ENCODE data around the gene MLLT3. TPM values are rescaled to one million over a fixed set of nuclear protein-coding genes. Genes with fewer than 3 reads are reported as not detected.
A peak's percentile ranks its signal among the peaks of the same experiment; 100 is the strongest.
"Not testable (repeated sequence)": the region's sequence is repeated elsewhere in the genome, so short reads cannot be mapped to it uniquely, and the experiment has no call there.

MLLT3 gene
- total RNA-seq, 2 experiments from 2014 or later, result 112 TPM

GRCh38 chr9:20603524-20604268 is 18.6 kb downstream of the MLLT3 start:
- H3K9me3 Mint-ChIP-seq, result no peaks in the 10 kb centered on the region
- POLR2A ChIA-PET, result interaction anchor here (2.3 kb wide), 1 partner anchor 18 kb away, joined by 18 read pairs; the partner anchor contains the start of gene MLLT3
- H3K4me1 Mint-ChIP-seq, result peaks cover 54% of the 10 kb centered on the region
- ATAC-seq (ENCODE audit: low read depth), result no peak
- DNase-seq, result no peak
- H3K4me3 Mint-ChIP-seq, result no peak overlapping the region
- H3K27me3 Mint-ChIP-seq, result no peaks in the 10 kb centered on the region
- peaks cover 38% of the 10 kb centered on the region for H3K36me3 Mint-ChIP-seq
- no peak overlapping the region for H3K27ac Mint-ChIP-seq

DNA sequence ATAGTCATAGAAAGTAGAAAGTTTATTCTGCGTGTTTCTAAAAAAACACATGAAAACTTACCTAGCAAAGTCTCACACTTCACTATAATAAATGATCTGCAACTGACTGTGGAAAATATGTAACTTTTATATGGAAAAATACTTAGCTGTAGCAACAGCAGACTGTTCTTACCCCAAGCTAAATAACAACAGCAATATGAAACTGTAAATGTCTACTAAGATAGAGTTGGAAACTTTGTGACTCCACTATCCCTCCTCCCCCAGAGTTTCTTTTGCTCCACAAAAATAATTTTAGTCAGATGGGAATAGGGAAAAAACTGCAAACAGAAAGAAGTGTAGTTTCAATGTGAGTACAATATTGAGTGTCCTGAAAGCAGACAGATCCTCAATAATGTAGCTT is 21.0 kb downstream of the MLLT3 start:
- Mint-ChIP-seq H3K4me1 (peaks cover 49% of the 10 kb centered on the region), H3K27ac (no peak overlapping the region), H3K36me3 (peaks cover 40% of the 10 kb centered on the region), H3K9me3 (no peaks in the 10 kb centered on the region), H3K27me3 (no peaks in the 10 kb centered on the region), H3K4me3 (no peak overlapping the region)
- no peak for ATAC-seq (ENCODE audit: low read depth)
- no peak for DNase-seq
- POLR2A ChIA-PET, result no interaction called here

DNA sequence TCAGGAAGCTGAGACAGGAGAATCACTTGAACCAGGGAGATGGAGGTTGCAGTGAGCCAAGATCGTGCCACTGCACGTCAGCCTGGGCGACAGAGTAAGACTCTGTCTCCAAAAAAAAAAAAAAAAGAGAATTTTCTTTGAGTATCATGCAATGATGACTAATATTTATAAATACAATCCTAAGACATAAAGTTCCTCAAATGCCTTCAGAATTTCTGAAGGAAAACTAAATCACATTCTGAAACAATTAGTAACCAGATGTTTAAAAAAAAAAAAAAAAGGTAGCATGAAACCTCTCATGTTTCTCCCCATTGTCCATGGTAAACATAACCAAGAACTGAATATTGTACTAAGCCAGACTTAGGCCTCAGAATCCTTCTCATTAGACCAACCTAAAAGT is 23.1 kb downstream of the MLLT3 start:
- Mint-ChIP-seq H3K36me3 (peaks cover 50% of the 10 kb centered on the region), H3K4me1 (peaks cover 53% of the 10 kb centered on the region), H3K9me3 (no peaks in the 10 kb centered on the region), H3K27me3 (no peaks in the 10 kb centered on the region), H3K4me3 (no peak overlapping the region), H3K27ac (no peak overlapping the region)
- no peak for DNase-seq
- POLR2A ChIA-PET, result interaction anchor here (0.9 kb wide), 1 partner anchor 23 kb away, joined by 3 read pairs; the partner anchor contains the start of gene MLLT3
- no peak for ATAC-seq (ENCODE audit: low read depth)

DNA sequence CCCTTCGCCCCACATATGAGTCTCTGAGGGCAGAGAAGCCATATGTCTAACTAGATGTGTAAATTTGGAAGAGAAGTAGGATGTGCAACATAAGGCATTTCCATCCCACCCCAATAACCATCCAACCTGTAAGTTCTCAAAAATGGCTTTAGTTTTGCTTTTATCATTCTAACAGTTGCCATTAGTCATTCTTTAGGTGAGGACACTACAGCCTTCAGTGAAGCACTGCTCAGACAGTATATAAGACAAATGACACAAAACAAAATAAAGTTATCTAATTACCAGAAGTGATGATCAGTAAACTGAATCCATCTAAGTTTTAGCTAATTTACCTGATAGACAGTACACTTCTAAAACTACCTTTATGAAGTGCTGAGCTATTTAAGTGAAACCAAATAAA is 23.9 kb downstream of the MLLT3 start:
- Mint-ChIP-seq H3K4me1 (peaks cover 48% of the 10 kb centered on the region), H3K27ac (no peak overlapping the region), H3K36me3 (peaks cover 51% of the 10 kb centered on the region), H3K4me3 (peak overlapping the region; percentile 28), H3K9me3 (no peaks in the 10 kb centered on the region), H3K27me3 (no peaks in the 10 kb centered on the region)
- ATAC-seq (ENCODE audit: low read depth) (no peak), DNase-seq (no peak)
- POLR2A ChIA-PET, result no interaction called here

- POLR2A ChIA-PET, result interaction anchor here (0.7 kb wide), 1 partner anchor 86 kb away, joined by 3 read pairs; no protein-coding TSS in a partner anchor
- H3K4me3 Mint-ChIP-seq, result no peak overlapping the region
- no peaks in the 10 kb centered on the region for H3K9me3 Mint-ChIP-seq
- DNase-seq, result no peak
- ATAC-seq (ENCODE audit: low read depth), result no peak
- H3K27ac Mint-ChIP-seq, result no peak overlapping the region
- H3K36me3 Mint-ChIP-seq, result peaks cover 53% of the 10 kb centered on the region
- H3K27me3 Mint-ChIP-seq, result no peaks in the 10 kb centered on the region
- H3K4me1 Mint-ChIP-seq, result peaks cover 43% of the 10 kb centered on the region
Observed at GRCh38 chr9:20597862-20598261, 24.4 kb downstream of the MLLT3 start.

- Mint-ChIP-seq H3K27ac (no peak overlapping the region), H3K4me3 (no peak overlapping the region), H3K27me3 (no peaks in the 10 kb centered on the region), H3K4me1 (peaks cover 38% of the 10 kb centered on the region), H3K36me3 (peaks cover 58% of the 10 kb centered on the region), H3K9me3 (peaks cover 2% of the 10 kb centered on the region)
- DNase-seq, result no peak
- POLR2A ChIA-PET, result no interaction called here
- no peak for ATAC-seq (ENCODE audit: low read depth)
Observed at GRCh38 chr9:20594608-20595007, 27.7 kb downstream of the MLLT3 start.

- Mint-ChIP-seq H3K36me3 (peaks cover 54% of the 10 kb centered on the region), H3K9me3 (peaks cover 2% of the 10 kb centered on the region), H3K27me3 (no peaks in the 10 kb centered on the region), H3K4me3 (no peak overlapping the region), H3K4me1 (peaks cover 33% of the 10 kb centered on the region), H3K27ac (no peak overlapping the region)
- POLR2A ChIA-PET, result no interaction called here
- ATAC-seq (ENCODE audit: low read depth) (no peak), DNase-seq (no peak)
Observed at GRCh38 chr9:20593537-20593936, 28.8 kb downstream of the MLLT3 start.

DNA sequence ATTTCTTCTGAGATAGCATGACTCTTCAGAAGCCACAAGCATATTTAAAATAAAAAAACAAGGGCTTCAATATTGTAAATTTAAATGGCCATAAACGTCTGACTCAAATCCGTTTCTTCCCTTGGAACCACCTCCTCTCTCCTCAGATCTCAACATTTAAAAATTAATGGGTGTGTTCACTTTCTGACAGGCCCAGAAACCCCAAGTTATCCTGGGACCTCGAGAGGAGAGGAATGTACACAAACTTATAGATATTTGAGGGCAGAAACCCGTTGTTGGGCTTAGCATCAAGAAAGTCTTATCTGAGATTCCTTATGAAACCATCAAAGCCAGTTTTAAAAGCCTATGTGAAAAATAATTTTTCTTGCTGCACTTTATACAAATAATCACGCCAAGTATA is 29.2 kb downstream of the MLLT3 start:
- POLR2A ChIA-PET, result no interaction called here
- H3K4me1 Mint-ChIP-seq, result peaks cover 30% of the 10 kb centered on the region
- ATAC-seq (ENCODE audit: low read depth), result no peak
- no peak overlapping the region for H3K4me3 Mint-ChIP-seq
- no peaks in the 10 kb centered on the region for H3K27me3 Mint-ChIP-seq
- peaks cover 52% of the 10 kb centered on the region for H3K36me3 Mint-ChIP-seq
- no peak overlapping the region for H3K27ac Mint-ChIP-seq
- H3K9me3 Mint-ChIP-seq, result peaks cover 2% of the 10 kb centered on the region
- no peak for DNase-seq

- Mint-ChIP-seq H3K4me3 (no peak overlapping the region), H3K27me3 (no peaks in the 10 kb centered on the region), H3K36me3 (peaks cover 49% of the 10 kb centered on the region), H3K9me3 (peaks cover 2% of the 10 kb centered on the region), H3K4me1 (peaks cover 26% of the 10 kb centered on the region), H3K27ac (no peak overlapping the region)
- POLR2A ChIA-PET, result no interaction called here
- DNase-seq (no peak), ATAC-seq (ENCODE audit: low read depth) (no peak)
Observed at GRCh38 chr9:20592673-20593072, 29.6 kb downstream of the MLLT3 start.

GRCh38 chr9:20591223-20591622 is 31.1 kb downstream of the MLLT3 start:
- POLR2A ChIA-PET, result no interaction called here
- peaks cover 21% of the 10 kb centered on the region for H3K4me1 Mint-ChIP-seq
- no peak overlapping the region for H3K4me3 Mint-ChIP-seq
- H3K36me3 Mint-ChIP-seq, result peaks cover 53% of the 10 kb centered on the region
- ATAC-seq (ENCODE audit: low read depth), result no peak
- peaks cover 5% of the 10 kb centered on the region for H3K9me3 Mint-ChIP-seq
- H3K27ac Mint-ChIP-seq, result no peak overlapping the region
- H3K27me3 Mint-ChIP-seq, result no peaks in the 10 kb centered on the region
- no peak for DNase-seq

- POLR2A ChIA-PET, result no interaction called here
- no peak overlapping the region for H3K4me3 Mint-ChIP-seq
- DNase-seq (no peak), ATAC-seq (ENCODE audit: low read depth) (no peak)
- H3K4me1 Mint-ChIP-seq, result peaks cover 48% of the 10 kb centered on the region
- H3K36me3 Mint-ChIP-seq, result peaks cover 67% of the 10 kb centered on the region
- H3K27me3 Mint-ChIP-seq, result no peaks in the 10 kb centered on the region
- peaks cover 8% of the 10 kb centered on the region for H3K9me3 Mint-ChIP-seq
- no peak overlapping the region for H3K27ac Mint-ChIP-seq
Observed at GRCh38 chr9:20584968-20585643, 37.2 kb downstream of the MLLT3 start.

- H3K27me3 Mint-ChIP-seq; POLR2A ChIA-PET; ATAC-seq (ENCODE audit: low read depth); DNase-seq; H3K9me3 Mint-ChIP-seq: not testable (repeated sequence)
- Mint-ChIP-seq H3K36me3 (peaks cover 70% of the 10 kb centered on the region), H3K4me3 (peak overlapping the region; percentile 39), H3K4me1 (peaks cover 54% of the 10 kb centered on the region), H3K27ac (peak overlapping the region; percentile 68)
Observed at GRCh38 chr9:20583088-20583487, 39.2 kb downstream of the MLLT3 start.

DNA sequence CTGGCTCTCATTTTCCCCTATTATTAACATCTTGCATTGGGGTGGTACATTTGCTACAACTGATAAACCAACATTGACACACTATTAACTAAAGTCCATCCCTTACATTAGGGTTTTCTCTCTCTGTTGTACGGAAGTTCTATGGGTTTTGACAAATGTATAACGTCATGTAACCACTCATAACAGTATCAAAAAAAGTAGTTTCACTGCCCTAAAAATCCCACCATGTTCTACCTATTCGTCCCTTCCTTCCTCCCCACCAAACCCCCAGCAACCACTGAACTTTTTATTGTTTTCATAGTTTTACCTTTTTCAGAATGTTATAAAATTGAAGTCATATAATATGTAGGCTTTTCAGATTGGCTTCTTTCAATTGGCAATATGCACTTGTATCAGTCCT is 40.1 kb downstream of the MLLT3 start:
- Mint-ChIP-seq H3K9me3 (peaks cover 8% of the 10 kb centered on the region), H3K27me3 (no peaks in the 10 kb centered on the region)

DNA sequence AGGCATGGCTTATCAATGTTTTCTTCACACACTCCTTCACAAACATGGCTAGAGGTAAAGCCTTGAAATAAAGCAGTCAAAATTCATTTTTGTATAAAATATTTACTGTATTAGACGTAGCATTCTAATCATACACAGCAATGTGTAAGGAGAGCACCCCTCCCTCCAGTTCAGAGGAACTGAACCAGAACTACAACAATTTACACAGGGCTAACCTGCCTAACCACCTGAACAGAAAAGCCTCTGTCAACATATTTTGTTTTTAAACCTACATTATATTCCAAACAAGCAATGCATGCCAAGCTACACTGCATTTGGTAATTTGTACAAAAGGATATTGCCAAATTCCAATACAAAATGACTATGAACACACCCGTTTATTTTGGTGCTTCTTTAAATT is 41.6 kb downstream of the MLLT3 start:
- POLR2A ChIA-PET, result no interaction called here
- H3K36me3 Mint-ChIP-seq, result peaks cover 81% of the 10 kb centered on the region
- ATAC-seq (ENCODE audit: low read depth), result no peak
- no peak overlapping the region for H3K27ac Mint-ChIP-seq
- no peak for DNase-seq
- H3K9me3 Mint-ChIP-seq, result peaks cover 6% of the 10 kb centered on the region
- no peaks in the 10 kb centered on the region for H3K27me3 Mint-ChIP-seq
- H3K4me1 Mint-ChIP-seq, result peaks cover 61% of the 10 kb centered on the region
- no peak overlapping the region for H3K4me3 Mint-ChIP-seq

More for the DNA sequence above, 40.1 kb downstream of the MLLT3 start:
- H3K36me3 Mint-ChIP-seq, result peaks cover 78% of the 10 kb centered on the region
- ATAC-seq (ENCODE audit: low read depth) (peak; percentile 49), DNase-seq (no peak)
- peaks cover 56% of the 10 kb centered on the region for H3K4me1 Mint-ChIP-seq
- POLR2A ChIA-PET, result no interaction called here
- H3K27ac Mint-ChIP-seq, result peak overlapping the region; percentile 68
- H3K4me3 Mint-ChIP-seq, result peak overlapping the region; percentile 39

Data from activated naive CD8-positive, alpha-beta T cell treated with anti-CD3 and anti-CD28 coated beads, Interleukin-2, amount 10 ng/mL, durations not matched to agents 7 days and 5 days (primary cell).